HG03460 (cell line): ENCODE data around the gene CDO1.
"Not testable (repeated sequence)": the region's sequence is repeated elsewhere in the genome, so short reads cannot be mapped to it uniquely, and the experiment has no call there.

ENCODE experiments used
- ATAC-seq: cut with Tn5 transposase; IDR thresholded peaks from one replicate; pipeline ENCODE4 v1.9.1; 2021; ENCODE audit not compliant: unreplicated experiment

CDO1 gene

DNA sequence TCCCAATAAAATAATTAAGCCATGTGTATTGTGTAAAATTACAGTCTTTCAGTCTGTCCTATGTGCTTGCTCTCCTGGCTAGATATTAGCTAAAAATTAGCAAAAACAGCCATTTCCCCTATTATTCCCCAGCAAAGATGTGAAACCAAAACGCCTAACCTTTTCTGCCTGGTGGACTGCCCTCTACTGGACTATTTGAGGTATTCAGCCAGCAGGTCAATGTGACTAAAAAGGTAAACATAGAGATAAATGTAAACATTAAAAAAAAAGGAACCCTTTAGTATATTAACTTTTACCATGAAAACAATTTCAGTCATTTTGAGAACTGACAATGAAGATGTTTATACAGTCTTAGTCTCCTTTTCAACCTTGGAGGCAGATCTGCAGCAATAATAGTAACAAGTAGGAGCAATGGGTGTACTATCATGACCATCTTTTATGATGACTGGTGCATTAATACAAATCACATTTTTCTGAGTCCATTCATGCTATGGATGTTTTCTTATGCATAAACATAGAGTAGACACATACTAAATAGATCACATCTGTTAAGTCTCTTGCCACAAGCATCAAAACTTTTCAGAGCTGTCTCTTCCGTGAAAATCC, 14.8 kb upstream of the CDO1 start:
- ATAC-seq, result peak; percentile 69

DNA sequence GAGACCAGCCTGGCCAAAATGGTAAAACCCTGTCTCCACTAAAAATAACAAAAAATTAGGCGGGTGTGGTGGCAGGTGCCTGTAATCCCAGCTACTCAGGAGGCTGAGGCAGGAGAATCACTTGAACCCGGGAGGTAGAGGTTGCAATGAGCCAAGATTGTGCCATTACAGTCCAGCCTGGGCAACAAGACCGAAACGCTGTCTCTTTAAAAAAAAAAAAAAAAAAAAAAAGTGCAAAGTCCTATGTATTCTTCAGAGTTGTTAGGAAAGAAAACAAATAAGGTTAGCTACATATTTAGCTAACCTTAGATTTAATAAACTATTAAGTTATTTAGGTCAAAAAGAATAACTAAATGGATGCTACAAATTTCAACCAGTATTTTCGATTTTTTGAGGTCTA, 13.5 kb upstream of the CDO1 start:
- ATAC-seq, result no peak

DNA sequence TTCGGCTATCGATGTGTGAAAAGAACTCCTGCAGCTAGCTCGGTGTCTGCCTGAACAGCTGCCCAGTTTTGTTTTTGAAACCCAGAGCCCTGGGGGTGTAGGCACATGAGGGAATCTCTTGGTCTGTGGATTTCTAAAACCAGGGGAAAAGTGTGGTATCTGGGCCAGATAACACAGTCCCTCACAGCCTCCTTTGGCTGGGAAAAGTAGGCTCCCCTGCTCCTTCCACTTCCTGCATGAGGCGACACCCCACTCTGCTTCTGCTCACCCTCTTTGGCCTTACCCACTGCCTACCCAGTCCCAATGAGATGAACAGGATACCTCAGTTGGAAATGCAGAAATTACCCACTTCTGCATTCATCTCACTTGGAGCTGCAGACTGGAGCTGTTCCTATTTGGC, 9.5 kb upstream of the CDO1 start:
- ATAC-seq, result no peak

DNA sequence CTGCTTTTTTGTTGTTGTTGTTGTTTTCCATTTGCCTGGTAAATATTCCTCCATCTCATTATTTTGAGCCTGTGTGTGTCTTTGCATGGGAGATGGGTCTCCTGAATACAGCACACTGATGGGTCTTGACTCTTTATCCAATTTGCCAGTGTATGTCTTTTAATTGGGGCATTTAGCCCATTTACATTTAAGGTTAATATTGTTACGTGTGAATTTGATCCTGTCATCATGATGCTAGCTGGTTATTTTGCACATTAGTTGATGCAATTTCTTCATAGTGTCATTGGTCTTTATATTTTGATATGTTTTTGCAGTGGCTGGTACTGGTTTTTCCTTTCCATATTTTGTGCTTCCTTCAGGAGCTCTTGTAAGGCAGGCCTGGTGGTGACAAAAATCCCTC, 8.5 kb upstream of the CDO1 start:
- not testable (repeated sequence) for ATAC-seq

DNA sequence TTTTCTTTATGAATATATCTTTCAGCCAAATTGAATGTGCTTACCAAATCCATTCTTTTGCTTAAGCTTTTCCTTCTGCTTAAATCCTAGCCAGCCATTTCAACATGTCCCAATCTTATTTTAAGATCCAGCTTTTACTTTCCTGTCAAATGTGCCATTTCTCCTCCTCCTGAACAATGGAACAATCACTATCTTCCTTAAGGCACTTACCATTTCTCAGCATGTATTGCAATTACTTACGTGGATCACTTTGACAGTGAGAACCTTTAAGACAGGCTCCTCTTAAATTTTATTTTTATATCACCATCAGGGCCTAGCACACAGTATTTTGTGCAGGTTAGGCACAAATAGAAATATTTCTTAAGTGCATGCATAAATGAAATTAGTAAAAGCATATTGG, 4.4 kb upstream of the CDO1 start:
- no peak for ATAC-seq

DNA sequence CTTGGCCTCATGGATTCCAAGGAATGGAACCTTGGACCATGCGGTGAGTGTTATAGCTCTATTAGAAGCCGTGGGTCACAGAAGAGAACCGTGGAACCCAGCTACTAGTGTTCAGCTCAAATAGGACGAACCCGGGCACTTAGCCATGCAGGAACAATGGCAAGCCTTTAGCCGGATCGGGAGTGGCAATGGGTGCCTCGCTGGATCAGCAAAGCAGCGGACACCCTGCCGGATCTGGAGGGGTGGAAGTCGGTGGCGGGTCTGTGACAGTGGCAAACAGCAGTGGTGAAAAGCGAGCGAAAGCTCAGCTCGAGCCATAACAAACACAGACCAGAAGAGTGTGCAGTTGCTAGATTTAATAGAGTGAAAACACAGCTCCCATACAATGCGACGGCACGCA, 2.4 kb upstream of the CDO1 start:
- ATAC-seq, result no peak

DNA sequence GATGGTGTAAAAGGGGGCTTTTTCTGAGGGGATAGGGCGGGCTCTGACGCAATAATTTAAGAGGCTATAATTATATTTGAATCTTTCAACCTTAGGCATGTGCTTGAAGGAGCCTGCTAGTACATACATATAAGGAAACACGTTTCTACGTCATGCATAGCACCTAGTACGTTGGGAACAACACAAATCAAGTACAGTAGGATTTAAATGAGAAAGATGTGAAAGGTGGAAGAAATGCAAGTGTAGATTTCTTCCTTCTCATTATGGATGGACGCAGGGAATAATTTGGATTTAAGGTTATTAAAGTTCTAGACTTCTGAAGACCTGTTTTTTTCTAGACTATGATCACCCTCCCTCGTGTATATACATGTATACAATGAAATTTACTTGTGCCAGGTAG, 927 bp upstream of the CDO1 start:
- no peak for ATAC-seq

DNA sequence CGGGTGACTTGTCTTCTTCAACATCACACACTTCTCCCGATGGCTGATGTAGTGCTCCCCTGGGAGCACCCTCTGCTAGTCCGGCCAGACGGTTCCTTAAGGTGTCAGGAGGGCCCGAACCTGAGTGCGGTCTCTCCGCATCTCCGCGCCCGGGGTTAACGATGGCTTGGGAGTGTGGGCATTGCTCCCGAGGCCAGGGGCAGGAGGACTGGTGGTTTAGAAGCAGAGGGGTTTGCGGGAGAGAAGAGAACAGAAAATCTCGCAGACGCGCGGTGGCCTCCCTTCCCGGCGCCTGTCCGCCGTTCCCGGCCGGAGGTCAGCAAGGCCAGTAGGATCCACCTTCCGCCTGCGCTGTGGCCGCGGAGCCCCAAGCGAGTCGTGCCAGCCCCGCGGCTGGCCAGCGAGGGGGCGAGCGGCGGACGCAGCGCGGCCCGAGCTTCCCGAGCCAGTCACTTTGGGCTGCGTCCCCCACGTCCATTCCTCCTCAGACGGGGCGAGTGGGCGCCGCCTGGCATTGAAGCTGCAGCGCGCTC, 700 bp downstream of the CDO1 start:
- no peak for ATAC-seq

DNA sequence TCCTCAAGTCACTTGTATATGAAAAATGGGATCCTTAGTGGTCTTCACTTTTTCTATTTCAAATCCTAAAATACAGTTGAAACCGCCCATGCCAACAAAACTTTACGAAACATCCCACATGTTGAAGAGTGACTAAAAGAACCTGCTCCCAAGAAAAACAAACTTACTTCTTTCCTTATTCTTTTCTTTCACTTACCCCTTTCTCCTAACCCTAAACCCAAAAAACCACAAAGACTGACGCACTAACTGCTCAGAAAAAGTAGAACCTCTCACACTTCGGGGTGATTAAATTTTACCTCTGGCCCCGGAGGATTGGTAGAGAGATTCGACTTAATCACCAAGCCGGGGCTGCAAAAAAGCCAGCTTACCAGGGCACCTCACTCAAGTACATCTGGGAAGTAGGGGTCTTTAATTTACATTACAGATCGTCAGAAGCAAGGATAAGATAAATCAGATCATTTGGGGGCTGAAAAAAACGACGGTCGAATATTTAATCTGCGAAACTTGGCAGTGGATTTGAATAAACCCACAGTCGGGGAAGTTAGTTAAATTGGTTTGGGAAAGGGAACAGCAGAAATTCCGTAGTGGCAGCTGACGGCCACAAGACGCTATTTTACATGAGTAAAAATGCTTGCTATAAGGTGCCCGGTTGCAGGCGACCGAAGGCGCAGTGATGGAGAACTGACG, 1.3 kb downstream of the CDO1 start:
- ATAC-seq, result no peak

DNA sequence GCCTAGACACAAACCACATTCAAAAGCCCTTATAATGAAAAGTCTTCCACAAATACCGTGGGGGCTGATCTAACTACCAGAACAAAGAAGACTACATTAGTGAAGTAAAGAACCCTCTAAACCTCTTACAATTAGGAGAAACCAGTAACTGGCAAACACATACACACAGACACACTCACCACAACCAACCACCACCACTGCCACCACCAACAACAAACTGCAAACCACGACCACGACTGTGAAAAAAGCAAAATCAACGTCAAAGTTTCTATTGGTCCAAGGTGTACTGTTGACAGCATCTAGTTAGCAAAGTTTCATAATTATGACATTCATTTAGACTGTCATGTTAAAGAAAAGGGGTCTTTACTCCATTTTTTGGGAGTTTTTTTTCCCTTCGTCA, 2.7 kb downstream of the CDO1 start:
- no peak for ATAC-seq

DNA sequence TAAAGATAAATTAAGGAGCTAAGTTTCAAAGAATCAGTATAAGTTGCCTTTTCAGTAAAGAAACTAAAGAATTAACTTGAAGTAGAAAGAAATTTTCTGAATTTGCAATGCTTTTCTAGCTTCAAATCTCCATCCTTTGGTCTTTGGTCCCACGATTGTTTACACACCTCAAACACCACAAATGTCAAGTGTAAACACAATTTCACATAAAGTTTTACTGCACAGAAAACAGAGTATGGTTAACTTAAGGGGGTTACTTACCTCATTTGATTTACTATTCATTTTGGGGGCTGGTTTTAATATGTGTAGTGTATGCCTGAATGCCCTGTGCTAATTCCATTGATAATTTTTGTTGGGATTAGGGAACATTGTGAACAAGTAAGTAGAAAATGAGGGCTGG, 4.1 kb downstream of the CDO1 start:
- no peak for ATAC-seq

DNA sequence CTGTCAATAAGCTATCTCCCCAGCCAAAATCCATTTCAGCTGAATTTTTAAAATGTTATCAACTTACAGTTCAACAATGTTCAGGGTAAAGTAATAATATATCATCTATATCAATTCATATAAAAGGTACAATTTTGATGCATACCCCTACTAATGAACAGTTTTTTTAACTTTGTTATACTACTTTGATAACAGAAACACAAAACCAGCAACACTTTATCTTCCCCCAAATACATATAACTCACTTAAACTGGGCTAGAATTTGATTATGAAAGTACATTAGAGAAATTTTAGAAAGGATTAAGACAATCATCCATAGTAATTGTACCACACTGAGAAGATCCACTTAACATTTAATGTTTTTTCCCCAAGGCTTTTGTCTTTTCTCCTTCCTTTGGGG, 5.1 kb downstream of the CDO1 start:
- ATAC-seq, result no peak

DNA sequence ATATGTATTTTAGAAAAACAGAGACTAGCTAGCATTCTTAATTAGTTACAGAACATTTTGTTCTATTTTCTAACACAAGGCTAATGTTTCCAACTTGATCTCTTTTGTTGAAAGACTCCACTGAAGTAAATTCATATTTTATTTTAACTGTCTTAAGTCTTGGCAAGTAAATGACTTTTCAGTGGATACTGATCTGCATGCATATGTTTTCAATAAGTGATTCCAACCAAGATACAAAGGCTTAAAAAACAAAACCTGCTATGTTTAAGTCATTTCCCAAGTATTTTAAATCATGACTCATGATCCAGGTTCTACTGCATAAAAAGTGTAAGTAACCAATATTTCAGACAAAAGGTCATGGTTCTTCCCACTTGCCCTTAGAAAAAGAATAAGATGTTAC, 5.7 kb downstream of the CDO1 start:
- no peak for ATAC-seq

DNA sequence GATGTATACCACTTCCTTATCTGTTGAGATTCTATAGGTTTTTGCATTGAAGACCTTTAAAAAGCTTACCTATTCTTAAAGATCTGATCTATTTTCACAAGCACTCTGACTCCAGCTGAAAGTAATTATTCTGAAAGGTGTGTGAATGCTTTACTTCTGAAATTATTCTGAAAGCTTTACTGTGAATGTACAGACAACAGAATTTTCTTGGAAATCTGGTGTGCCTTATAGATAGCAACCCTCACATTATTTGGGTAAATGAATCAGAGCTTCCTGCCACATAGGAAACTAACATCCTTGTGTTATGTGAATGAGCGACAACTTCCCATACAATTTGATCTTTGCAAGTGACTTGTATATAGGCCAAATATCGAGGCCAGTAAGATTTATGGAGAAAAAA, 6.5 kb downstream of the CDO1 start:
- no peak for ATAC-seq

DNA sequence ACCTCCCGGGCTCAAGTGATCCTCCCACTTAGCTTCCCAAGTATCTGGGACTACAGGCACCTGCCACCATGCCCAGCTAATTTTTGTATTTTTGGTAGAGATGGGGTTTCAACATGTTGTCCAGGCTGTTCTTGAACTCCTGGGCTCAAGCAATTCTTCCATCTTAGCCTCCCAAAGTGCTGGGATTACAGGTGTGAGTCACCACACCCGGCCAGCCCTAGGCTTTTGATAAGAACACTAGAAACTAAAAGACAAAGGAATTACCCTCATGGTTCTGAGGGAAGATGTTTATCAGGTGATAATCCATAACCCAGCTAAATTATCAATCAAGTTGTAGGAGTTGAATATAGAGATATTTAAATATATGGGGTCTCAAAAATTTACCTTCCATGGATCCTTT, 8.4 kb downstream of the CDO1 start:
- not testable (repeated sequence) for ATAC-seq

DNA sequence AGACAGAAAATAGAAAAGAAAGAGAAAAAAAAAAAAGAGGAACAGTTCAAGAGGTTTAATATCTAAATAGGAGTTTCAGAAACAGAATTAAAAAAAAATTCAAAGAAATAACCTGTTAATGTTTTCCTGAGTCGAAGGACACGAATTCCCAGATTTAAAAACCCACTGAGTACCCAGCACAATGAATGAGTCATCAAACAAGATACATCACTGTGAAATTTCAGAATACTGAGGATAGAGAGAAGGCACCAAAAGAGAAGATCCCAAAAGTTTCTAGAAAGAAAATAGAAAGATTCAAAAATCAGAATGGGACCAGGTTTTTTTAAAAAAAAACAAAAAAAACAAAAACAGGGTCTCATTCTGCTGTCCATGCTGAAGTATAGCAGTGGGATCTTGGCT, 8.8 kb downstream of the CDO1 start:
- ATAC-seq, result no peak

DNA sequence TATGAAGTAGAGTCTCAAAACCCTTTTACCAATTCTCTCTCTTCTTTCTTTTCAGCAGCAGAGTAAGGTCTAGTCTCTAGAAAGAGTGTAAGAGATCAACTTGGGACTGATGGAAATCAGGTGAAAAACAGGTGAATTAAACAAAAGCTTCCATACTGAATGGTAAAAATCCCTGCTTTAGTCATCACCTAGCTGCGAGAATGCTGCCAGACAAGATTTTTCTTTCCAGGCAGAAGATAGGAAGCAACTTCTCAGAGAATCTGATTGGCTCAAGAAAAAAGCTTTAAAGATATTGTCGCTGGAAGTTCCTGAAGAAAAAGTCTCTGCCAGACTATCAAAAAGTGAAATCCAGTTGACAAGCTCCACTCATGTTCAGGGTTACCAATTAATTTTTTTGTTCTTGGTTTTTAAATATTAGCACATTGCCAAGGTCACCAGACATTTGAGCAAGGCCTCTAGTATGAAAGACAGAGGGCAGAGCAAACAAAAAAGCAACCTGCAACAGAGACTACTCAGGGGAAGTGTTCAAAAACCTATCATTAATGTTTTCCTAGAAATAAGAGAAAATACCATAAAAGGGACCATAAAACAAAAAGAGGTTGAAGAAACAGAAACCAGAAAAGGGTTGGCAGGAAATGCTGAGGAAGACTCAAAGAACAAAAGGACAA, 9.3 kb downstream of the CDO1 start:
- ATAC-seq, result no peak

DNA sequence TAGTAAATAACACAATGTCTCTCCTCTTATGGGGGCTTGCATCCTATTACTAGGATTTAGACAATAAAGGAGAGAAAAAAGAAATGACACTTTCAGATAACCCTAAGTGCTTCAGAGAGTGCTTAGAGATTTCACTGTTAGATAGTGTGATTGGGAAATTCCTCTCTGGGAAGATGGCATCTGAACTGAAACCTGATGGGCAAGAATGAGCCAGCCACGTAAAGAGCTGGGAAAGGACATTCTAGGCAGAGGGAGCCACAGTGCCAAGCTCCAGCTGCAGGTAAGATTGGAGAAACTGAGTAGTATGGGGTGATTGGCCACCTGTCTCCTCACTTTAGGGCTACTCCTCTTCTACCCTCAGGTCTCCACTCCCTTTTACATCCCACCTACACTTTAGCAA, 14.5 kb downstream of the CDO1 start:
- ATAC-seq, result no peak

DNA sequence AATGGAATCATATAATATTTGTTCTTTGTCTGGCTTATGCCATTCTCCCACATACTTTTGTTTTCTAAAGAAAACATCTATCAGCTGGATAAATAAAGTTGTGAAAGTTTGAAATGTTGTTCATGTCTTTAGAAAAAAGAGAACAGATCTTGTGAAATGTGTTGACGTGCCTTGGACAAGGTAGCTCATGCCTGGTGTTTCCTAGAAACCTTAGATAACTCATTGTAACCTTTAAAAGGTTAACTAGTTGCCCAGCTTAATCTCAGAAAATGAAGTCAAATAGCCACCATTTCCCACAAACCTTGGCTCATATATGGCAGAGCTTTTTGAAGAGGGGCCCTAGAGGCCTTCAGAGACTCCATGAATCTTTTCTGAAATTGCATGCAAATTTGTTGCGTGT, 15.3 kb downstream of the CDO1 start:
- no peak for ATAC-seq

DNA sequence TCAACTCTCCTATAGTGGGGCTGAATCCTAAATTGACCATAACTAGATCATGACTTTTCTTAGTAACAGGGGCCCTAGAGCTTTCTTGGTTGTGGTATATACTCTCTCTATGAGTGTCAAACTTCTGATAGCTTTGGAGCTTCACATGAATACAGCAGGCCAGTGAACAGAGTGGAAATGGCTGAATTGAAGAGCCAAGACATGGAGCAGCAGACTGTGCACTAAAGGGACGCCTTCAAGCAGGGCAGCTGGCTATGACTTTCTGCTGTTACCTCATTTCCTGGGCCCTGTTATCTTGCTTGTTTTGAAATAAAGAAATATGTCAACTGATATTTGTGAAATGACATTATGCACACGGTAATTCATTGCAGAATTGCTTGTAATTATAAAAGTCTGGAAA, 16.4 kb downstream of the CDO1 start:
- no peak for ATAC-seq

DNA sequence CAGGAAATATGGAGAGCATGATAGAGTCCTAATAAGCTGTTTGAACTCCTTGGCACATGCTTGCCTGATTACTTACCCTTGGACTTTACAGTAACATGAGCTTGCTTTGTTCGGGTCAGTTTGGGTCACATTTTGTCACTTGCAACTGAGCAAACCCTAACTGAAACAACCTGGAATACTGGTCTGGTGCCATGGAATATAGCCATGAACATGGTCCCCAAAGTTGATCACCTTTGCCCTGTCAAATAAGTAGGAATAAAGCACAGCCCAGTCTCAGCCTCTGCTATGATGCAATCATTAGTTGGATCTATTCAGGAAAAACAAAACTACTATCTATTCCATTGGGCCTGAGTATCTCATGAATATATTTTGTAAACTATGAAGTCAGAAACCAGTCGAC, 18.2 kb downstream of the CDO1 start:
- no peak for ATAC-seq

DNA sequence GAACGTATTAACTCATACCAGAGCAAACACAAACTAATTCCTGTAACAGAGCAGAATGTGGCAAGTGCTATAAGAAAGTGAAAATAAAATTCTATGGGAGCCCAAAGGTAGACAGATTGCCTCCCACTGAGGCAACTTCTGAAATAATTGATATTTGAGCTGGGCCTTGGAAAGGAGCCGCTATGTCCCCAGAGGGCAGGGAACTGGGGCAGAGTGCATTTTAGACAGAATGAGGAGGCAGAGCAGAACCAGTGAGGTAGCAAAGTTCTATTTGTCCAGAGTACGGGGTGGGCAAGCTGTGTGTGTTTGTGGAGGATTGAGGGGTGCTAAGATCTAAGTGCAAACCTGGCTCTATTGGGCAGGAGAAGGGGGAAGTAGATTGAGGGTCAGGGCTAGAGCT, 19.8 kb downstream of the CDO1 start:
- ATAC-seq, result no peak
